ENCODE measurements around the gene KRTAP25-1. TPM values are rescaled to one million over a fixed set of nuclear protein-coding genes. Genes with fewer than 3 reads are reported as not detected.

Gene KRTAP25-1
- total RNA-seq, 1 donor from 2014 or later: not detected

GRCh38 chr21:30251781-30252180, 37.5 kb downstream of the KRTAP25-1 start:
- no peak overlapping the region for H3K27ac ChIP-seq
- DNase-seq (ENCODE audit: low spot score in 2 of 2): no peak
- H3K4me1 ChIP-seq: no peaks in the 10 kb centered on the region
- no peaks in the 10 kb centered on the region for H3K36me3 ChIP-seq
- H3K27me3 ChIP-seq: no peaks in the 10 kb centered on the region
- intact Hi-C loops (cut with DNase I): no loop called here
- TF ChIP-seq CTCF (IDR thresholded peaks at IDR 0.05): no peak
- no peaks in the 10 kb centered on the region for H3K9me3 ChIP-seq
- H3K4me3 ChIP-seq: no peak overlapping the region

DNA sequence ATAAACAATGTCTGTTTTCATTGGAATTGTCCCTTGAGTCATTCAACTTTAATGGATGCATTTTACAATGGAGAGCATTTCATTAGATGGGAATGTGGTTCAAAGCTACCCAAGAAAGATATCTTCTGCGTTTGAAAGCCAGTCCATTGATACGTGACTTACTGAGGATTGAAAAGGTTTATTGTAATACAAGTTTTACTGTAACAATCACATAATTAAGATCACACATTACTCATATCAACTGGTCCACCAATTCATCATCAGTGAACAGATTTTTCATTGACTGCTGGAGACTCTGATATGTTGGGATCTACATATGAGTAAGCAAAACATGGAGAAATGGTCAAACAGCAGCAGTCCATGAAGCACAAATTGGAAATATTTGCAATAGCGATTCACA, 39.4 kb downstream of the KRTAP25-1 start:
- H3K4me3 ChIP-seq: no peak overlapping the region
- no peak for DNase-seq (ENCODE audit: low spot score in 2 of 2)
- H3K27me3 ChIP-seq: no peaks in the 10 kb centered on the region
- no peaks in the 10 kb centered on the region for H3K9me3 ChIP-seq
- no peak for TF ChIP-seq CTCF (IDR thresholded peaks at IDR 0.05)
- H3K36me3 ChIP-seq: no peaks in the 10 kb centered on the region
- H3K4me1 ChIP-seq: no peaks in the 10 kb centered on the region
- intact Hi-C loops (cut with DNase I): no loop called here
- no peak overlapping the region for H3K27ac ChIP-seq

DNA sequence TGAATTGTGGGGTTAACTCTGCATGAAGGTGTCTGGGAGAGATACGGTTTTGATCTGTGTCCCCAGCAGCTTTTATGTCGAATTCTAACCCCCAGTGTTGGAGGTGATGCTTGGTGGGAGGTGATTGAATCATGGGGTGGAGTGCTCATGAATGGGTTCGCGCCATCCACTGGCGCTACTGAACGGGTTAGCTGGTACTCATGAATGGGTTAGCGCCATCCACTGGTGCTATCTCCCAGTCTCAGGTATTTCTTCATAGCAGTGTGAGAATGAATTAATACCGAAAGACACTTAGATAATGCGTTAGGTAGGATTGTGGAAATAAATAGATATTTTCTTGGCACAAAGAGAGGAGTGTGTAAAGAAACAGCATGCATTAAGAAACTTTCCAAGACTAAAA, 40.5 kb downstream of the KRTAP25-1 start:
- no peaks in the 10 kb centered on the region for H3K27me3 ChIP-seq
- TF ChIP-seq CTCF (IDR thresholded peaks at IDR 0.05): no peak
- H3K9me3 ChIP-seq: no peaks in the 10 kb centered on the region
- no peaks in the 10 kb centered on the region for H3K36me3 ChIP-seq
- no peak for DNase-seq (ENCODE audit: low spot score in 2 of 2)
- H3K27ac ChIP-seq: no peak overlapping the region
- intact Hi-C loops (cut with DNase I): no loop called here
- H3K4me1 ChIP-seq: no peaks in the 10 kb centered on the region
- no peak overlapping the region for H3K4me3 ChIP-seq

DNA sequence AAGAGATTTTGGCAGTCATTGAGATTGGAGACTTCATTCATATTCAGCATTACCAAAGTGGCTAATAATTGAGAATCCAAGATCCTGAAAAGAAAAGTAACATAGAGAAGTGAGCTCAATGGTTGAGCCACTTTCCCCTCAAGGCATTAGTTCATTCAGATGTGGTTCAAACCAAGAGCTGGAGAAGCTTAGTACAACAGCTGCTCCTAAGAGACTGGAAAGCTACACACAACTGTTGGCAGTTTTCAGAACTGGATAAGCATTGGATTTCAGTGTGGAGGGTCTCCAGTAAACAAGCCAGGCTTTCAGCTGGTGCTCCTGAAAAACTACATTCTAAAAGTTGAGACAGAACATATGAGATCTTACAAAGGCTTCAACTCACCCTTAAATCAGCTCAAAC, 44.3 kb downstream of the KRTAP25-1 start:
- intact Hi-C loops (cut with DNase I): no loop called here
- H3K9me3 ChIP-seq: no peaks in the 10 kb centered on the region
- no peak overlapping the region for H3K4me3 ChIP-seq
- no peaks in the 10 kb centered on the region for H3K36me3 ChIP-seq
- H3K27ac ChIP-seq: no peak overlapping the region
- no peaks in the 10 kb centered on the region for H3K4me1 ChIP-seq
- H3K27me3 ChIP-seq: no peaks in the 10 kb centered on the region
- DNase-seq (ENCODE audit: low spot score in 2 of 2): no peak
- TF ChIP-seq CTCF (IDR thresholded peaks at IDR 0.05): no peak

GRCh38 chr21:30243691-30244090, 45.6 kb downstream of the KRTAP25-1 start:
- intact Hi-C loops (cut with DNase I): no loop called here

More at GRCh38 chr21:30243691-30244090, 45.6 kb downstream of the KRTAP25-1 start:
- no peak overlapping the region for H3K4me3 ChIP-seq
- TF ChIP-seq CTCF (IDR thresholded peaks at IDR 0.05): no peak
- no peaks in the 10 kb centered on the region for H3K36me3 ChIP-seq
- H3K27me3 ChIP-seq: no peaks in the 10 kb centered on the region
- H3K9me3 ChIP-seq: no peaks in the 10 kb centered on the region
- no peak overlapping the region for H3K27ac ChIP-seq
- H3K4me1 ChIP-seq: no peaks in the 10 kb centered on the region
- no peak for DNase-seq (ENCODE audit: low spot score in 2 of 2)

Data from ascending aorta (tissue), 2 donors.